Transverse colon (tissue), 4 donors: ENCODE results near the gene TRIM47. TPM values are rescaled to one million over a fixed set of nuclear protein-coding genes. Genes with fewer than 3 reads are reported as not detected.

Experiments
- DNase-seq: peaks from one replicate; pipeline ENCODE4 v3.0.0-alpha.2; 2019
- H3K27ac ChIP-seq, 4 donors: fragments of 200-600 bp; sonication (generic); 2 replicates each; pipeline ENCODE4 v1.5.1; 2016 to 2018; ENCODE audit warnings: inconsistent platforms in 4 of 4
- H3K27me3 ChIP-seq: fragments of 200-600 bp; sonication (generic); 2 replicates; pipeline ENCODE4 v1.5.1; 2017; ENCODE audit warnings: inconsistent platforms
- H3K36me3 ChIP-seq, 4 donors: fragments of 200-600 bp; sonication (generic); 2 replicates each; pipeline ENCODE4 v1.5.1; 2017 to 2019; ENCODE audit warnings: inconsistent platforms in 4 of 4
- H3K4me1 ChIP-seq, 4 donors: fragments of 200-600 bp; sonication (generic); 2 replicates each; pipeline ENCODE4 v1.5.1; 2017 to 2020; ENCODE audit warnings: inconsistent platforms in 4 of 4
- H3K4me3 ChIP-seq, 4 donors: fragments of 200-600 bp; sonication (generic); 1 replicate in 1 of 4; 2 replicates in 3 of 4; pipeline versions ENCODE4 v1.5.1 to v1.6.1; 2017 to 2019; ENCODE audit warnings: inconsistent platforms in 4 of 4
- H3K9me3 ChIP-seq, 2 donors: fragments of 200-600 bp; sonication (generic); 2 replicates each; pipeline ENCODE4 v1.5.1; 2017 to 2019; ENCODE audit warnings: inconsistent platforms in 2 of 2
- CTCF ChIP-seq, 5 experiments: fragments of 200-600 bp in 3 of 5; fragments of 450-650 bp in 2 of 5; sonication (generic) in 3 of 5; IDR thresholded peaks; 1 replicate in 2 of 5; 2 replicates in 3 of 5; pipeline ENCODE4 v1.5.1; 2016 to 2017; ENCODE audit warnings: antibody characterized with exemption in 5 of 5, inconsistent platforms in 3 of 5, mild to moderate bottlenecking in 2 of 5, moderate library complexity in 1 of 5
- EP300 ChIP-seq: sonication (generic); formaldehyde crosslinking; IDR thresholded peaks from one replicate; pipeline ENCODE4 v1.6.1; 2017; ENCODE audit warnings: antibody characterized with exemption, low read depth
- POLR2A ChIP-seq: fragments of 450-650 bp; IDR thresholded peaks from one replicate; pipeline ENCODE4 v1.6.1; 2016; ENCODE audit warnings: antibody characterized with exemption, mild to moderate bottlenecking, moderate library complexity
- POLR2AphosphoS5 ChIP-seq, 3 donors: sonication (generic); formaldehyde crosslinking; IDR thresholded peaks; one replicate each; pipeline ENCODE4 v1.6.1; 2016; ENCODE audit warnings: antibody characterized with exemption in 3 of 3
- WGBS, 2 donors: methylation state at CpG; one replicate each; pipeline ENCODE4 v1.1.5; 2018; ENCODE audit warnings: low coverage in 1 of 2; 5-methylcytosine and 5-hydroxymethylcytosine counted together
- in situ Hi-C, 4 donors: fragments of 200-750 bp; cut with MboI; loops; one replicate each; pipeline versions ENCODE4 v1.15.0 to v1.15.1; 2017; ENCODE audit warnings: low sequenced_read_pairs in 3 of 4, low pct_ligation_motif_present in 1 of 4, low pct_unique_long_range_greater_than_20kb in 1 of 4
- intact Hi-C: fragments of 100-400 bp; cut with DNase I; formaldehyde crosslinking; loops from one replicate; pipeline ENCODE4 v1.15.1; 2023; ENCODE audit warnings: low total_unique reads
- total RNA-seq, 4 donors: library from RNA; depleted of rRNA; stranded (reverse); fragments of >200 nt; gene quantifications; one replicate each; pipeline ENCODE4 v1.1.0, GENCODE V29; 2016

TRIM47 gene
- total RNA-seq, 4 donors from 2014 or later = 38.6 to 118 (median 41.0) TPM

GRCh38 chr17:75900691-75901533, 22.5 kb upstream of the TRIM47 start:
- H3K27me3 ChIP-seq = no peaks in the 10 kb centered on the region
- no peak for DNase-seq
- H3K36me3 ChIP-seq = peaks cover 0 to 28% (median 2%) of the 10 kb centered on the region in 4 donors
- in situ Hi-C loops = loop anchor here in 2 of 4 donors (10.0 to 25.0 kb wide), 2 partner anchors 94 to 286 kb away; no protein-coding TSS in a partner anchor
- peaks cover 17 to 30% (median 24%) of the 10 kb centered on the region in 4 donors for H3K4me1 ChIP-seq
- 91 to 100% methylated on average over 1 to 6 of the region's 13 CpGs for WGBS, 2 donors
- no peak overlapping the region for H3K4me3 ChIP-seq
- intact Hi-C loops = no loop called here
- no peaks in the 10 kb centered on the region for H3K9me3 ChIP-seq
- no peak for TF ChIP-seq EP300
- H3K27ac ChIP-seq = no peak overlapping the region

- in situ Hi-C loops = loop anchor here in 2 of 4 donors (10.0 to 25.0 kb wide), 3 partner anchors 95 to 287 kb away; partner anchors contain the start of gene GALK1 (in 1 of the 2)
- intact Hi-C loops = no loop called here
- peaks cover 24 to 32% (median 27%) of the 10 kb centered on the region in 4 donors for H3K4me1 ChIP-seq
- no peak overlapping the region for H3K27ac ChIP-seq
- TF ChIP-seq CTCF (IDR thresholded peaks at IDR 0.05) (no peak), EP300 (no peak), POLR2AphosphoS5 (IDR thresholded peaks at IDR 0.05) (no peak)
- no peaks in the 10 kb centered on the region for H3K9me3 ChIP-seq
- H3K27me3 ChIP-seq = no peaks in the 10 kb centered on the region
- DNase-seq = no peak
- no peak overlapping the region for H3K4me3 ChIP-seq
- 95 to 100% methylated on average over 2 to 23 of the region's 23 CpGs for WGBS, 2 donors
- H3K36me3 ChIP-seq = peaks cover 0 to 28% (median 2%) of the 10 kb centered on the region in 4 donors
Measured at GRCh38 chr17:75899767-75900468, 21.5 kb upstream of the TRIM47 start.

GRCh38 chr17:75899353-75899752, 21.0 kb upstream of the TRIM47 start:
- peaks cover 0 to 28% (median 2%) of the 10 kb centered on the region in 4 donors for H3K36me3 ChIP-seq
- TF ChIP-seq CTCF (IDR thresholded peaks at IDR 0.05) (no peak), POLR2AphosphoS5 (IDR thresholded peaks at IDR 0.05) (no peak), EP300 (no peak), POLR2A (no peak)
- H3K9me3 ChIP-seq = no peaks in the 10 kb centered on the region
- no peak overlapping the region for H3K4me3 ChIP-seq
- H3K4me1 ChIP-seq = peaks cover 28 to 36% (median 32%) of the 10 kb centered on the region in 4 donors
- intact Hi-C loops = no loop called here
- WGBS, 2 donors = 90 to 98% methylated on average over 5 to 13 of the region's 13 CpGs
- no peak for DNase-seq
- no peaks in the 10 kb centered on the region for H3K27me3 ChIP-seq
- in situ Hi-C loops = loop anchor here in 1 of 4 donors (25.0 kb wide), 1 partner anchor 137 kb away; the partner anchor contains the start of gene GALK1
- no peak overlapping the region for H3K27ac ChIP-seq

GRCh38 chr17:75898791-75899190, 20.4 kb upstream of the TRIM47 start:
- Histone ChIP-seq H3K4me1 (peaks cover 26 to 33% (median 31%) of the 10 kb centered on the region in 4 donors), H3K36me3 (peaks cover 0 to 28% (median 2%) of the 10 kb centered on the region in 4 donors), H3K27ac (no peak overlapping the region), H3K27me3 (no peaks in the 10 kb centered on the region), H3K4me3 (no peak overlapping the region), H3K9me3 (no peaks in the 10 kb centered on the region)
- in situ Hi-C loops (loop anchor here in 1 of 4 donors (25.0 kb wide), 1 partner anchor 136 kb away; the partner anchor contains the start of gene GALK1), intact Hi-C loops (no loop called here)
- WGBS, 2 donors = 100% methylated on average over 12 of the region's 16 CpGs; no CpG with 5 or more reads in 1 of the 2 donors
- TF ChIP-seq CTCF (IDR thresholded peaks at IDR 0.05) (no peak), EP300 (no peak), POLR2A (no peak), POLR2AphosphoS5 (IDR thresholded peaks at IDR 0.05) (no peak)
- DNase-seq = no peak
